ENCODE data around the gene UTS2R.
A peak's percentile ranks its signal among the peaks of the same experiment; 100 is the strongest.
"Not testable (repeated sequence)": the region's sequence is repeated elsewhere in the genome, so short reads cannot be mapped to it uniquely, and the experiment has no call there.

UTS2R gene

DNA sequence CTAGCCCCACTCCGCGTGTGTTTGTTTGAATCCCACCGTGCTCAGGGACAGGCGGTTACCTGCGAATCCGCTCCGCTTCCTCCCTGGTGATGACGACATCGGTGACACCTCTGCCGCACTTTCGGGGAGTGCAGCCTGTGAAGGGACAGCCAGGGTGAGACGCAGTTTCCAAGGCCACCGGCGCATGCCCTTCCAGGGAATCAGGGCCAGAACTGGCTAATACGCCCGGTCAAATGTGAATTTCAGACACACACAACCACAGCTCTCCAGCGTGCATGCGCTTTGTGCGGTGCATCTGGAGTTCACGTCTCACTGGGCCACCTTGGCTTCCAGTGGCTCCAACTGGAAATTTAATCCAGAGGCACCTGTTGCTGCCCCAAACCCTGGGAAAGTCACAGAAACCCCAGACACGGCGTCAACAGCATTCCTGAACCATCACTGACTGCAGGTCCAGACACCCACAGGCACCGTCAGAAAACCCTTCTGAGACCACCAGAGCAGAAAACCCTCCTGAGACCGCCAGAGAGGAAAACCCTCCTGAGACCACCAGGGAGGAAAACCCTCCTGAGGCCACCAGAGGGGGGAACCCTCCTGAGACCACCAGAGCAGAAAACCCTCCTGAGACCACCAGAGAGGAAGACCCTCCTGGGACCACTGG, 40.0 kb downstream of the UTS2R start:
- no peak for DNase-seq
- Histone ChIP-seq H3K27me3 (ENCODE audit: insufficient read depth, low read depth, severe bottlenecking) (no peaks in the 10 kb centered on the region), H3K36me3 (peaks cover 35% of the 10 kb centered on the region), H3K4me3 (ENCODE audit: low read depth, low read length) (no peak overlapping the region), H3K27ac (no peak overlapping the region), H3K9me3 (ENCODE audit: severe bottlenecking) (no peaks in the 10 kb centered on the region)
- no peak for TF ChIP-seq CTCF (IDR thresholded peaks at IDR 0.05; ENCODE audit: low read depth, low read length)

DNA sequence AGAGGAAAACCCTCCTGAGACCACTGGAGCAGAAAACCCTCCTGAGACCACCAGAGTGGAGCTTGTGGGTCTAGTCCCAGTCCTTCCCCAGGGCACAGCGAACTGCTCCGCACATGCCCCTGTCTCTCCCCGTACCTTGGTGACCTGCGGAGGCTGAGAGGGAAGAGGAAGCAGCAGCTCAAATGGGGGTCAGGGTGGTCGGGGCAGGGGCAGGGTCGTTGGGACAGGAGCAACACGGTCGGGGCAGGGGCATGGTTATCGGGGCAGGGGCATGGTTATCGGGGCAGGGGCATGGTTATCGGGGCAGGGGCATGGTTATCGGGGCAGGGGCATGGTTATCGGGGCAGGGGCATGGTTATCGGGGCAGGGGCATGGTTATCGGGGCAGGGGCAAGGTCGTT, 40.5 kb downstream of the UTS2R start:
- DNase-seq; H3K27ac ChIP-seq; H3K9me3 ChIP-seq (ENCODE audit: severe bottlenecking); H3K4me3 ChIP-seq (ENCODE audit: low read depth, low read length); H3K27me3 ChIP-seq (ENCODE audit: insufficient read depth, low read depth, severe bottlenecking): not testable (repeated sequence)
- peaks cover 35% of the 10 kb centered on the region for H3K36me3 ChIP-seq

GRCh38 chr17:82412535-82413520, 41.3 kb downstream of the UTS2R start:
- no peaks in the 10 kb centered on the region for H3K27me3 ChIP-seq (ENCODE audit: insufficient read depth, low read depth, severe bottlenecking)
- H3K4me3 ChIP-seq (ENCODE audit: low read depth, low read length): no peak overlapping the region
- H3K27ac ChIP-seq: no peak overlapping the region
- no peaks in the 10 kb centered on the region for H3K9me3 ChIP-seq (ENCODE audit: severe bottlenecking)
- peaks cover 29% of the 10 kb centered on the region for H3K36me3 ChIP-seq
- no peak for TF ChIP-seq CTCF (IDR thresholded peaks at IDR 0.05; ENCODE audit: low read depth, low read length)
- DNase-seq: no peak

DNA sequence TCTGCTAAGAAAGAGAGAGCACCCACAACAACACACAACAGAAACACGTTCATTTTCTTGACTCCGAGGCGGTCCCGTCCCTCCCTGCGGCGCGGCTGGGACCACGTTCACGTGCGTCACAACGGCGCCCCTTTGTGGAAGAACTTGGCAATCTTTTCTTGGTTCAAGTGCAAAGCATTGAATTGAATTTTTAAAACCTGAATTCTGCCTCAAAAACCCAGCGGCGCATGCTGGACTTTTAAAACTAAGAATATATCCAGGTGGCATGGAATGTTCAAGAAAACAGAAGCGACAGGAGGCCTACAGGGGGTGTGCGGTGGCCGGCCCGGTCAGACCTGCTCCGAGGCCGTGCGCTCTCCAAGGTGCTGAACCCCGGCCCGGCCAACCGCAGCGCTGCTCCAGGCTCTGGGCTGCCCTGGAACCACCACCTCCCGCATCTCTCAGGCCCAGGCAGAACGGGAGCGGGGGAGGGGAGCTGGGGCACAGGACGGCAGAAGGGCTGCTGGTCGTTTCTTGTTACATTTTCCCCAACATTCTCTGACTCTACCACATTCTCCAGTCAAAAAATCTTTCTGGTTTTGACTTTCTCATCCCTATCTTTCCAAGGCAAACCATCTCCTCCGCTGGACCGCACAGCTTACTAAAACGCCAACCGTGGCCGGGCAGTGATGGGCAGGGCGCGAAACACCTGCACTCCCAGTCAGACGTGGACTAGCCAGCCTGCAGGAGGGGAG, 43.1 kb downstream of the UTS2R start:
- Histone ChIP-seq H3K27me3 (ENCODE audit: insufficient read depth, low read depth, severe bottlenecking) (no peaks in the 10 kb centered on the region), H3K4me3 (ENCODE audit: low read depth, low read length) (no peak overlapping the region), H3K36me3 (peaks cover 30% of the 10 kb centered on the region), H3K27ac (peak overlapping the region; percentile 32), H3K9me3 (ENCODE audit: severe bottlenecking) (no peaks in the 10 kb centered on the region)
- DNase-seq: peak; percentile 85
- TF ChIP-seq CTCF (IDR thresholded peaks at IDR 0.05; ENCODE audit: low read depth, low read length): peak; percentile 76

- Histone ChIP-seq H3K4me3 (ENCODE audit: low read depth, low read length) (no peak overlapping the region), H3K36me3 (peaks cover 36% of the 10 kb centered on the region), H3K27ac (peak overlapping the region; percentile 32), H3K27me3 (ENCODE audit: insufficient read depth, low read depth, severe bottlenecking) (no peaks in the 10 kb centered on the region), H3K9me3 (ENCODE audit: severe bottlenecking) (no peaks in the 10 kb centered on the region)
- no peak for TF ChIP-seq CTCF (IDR thresholded peaks at IDR 0.05; ENCODE audit: low read depth, low read length)
- no peak for DNase-seq
Observed at GRCh38 chr17:82415336-82415735, 43.8 kb downstream of the UTS2R start.

DNA sequence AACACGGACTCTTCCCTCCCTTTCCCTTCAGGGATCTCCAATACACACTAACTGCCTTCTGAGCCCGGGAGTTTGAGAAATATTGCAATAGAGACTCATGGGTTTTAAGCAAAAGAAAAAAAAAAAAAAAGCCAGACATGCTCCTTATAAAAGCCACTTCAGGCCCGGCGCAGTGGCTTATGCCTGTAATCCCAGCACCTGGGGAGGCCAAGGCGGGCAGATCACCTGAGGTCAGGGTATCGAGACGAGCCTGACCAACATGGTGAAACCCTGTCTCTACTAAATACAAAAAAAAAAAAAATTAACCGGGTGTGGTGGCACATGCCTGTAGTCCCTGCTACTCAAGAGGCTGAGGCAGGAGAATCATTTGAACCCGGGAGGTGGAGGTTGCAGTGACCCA, 44.2 kb downstream of the UTS2R start:
- TF ChIP-seq CTCF (IDR thresholded peaks at IDR 0.05; ENCODE audit: low read depth, low read length): no peak
- no peaks in the 10 kb centered on the region for H3K27me3 ChIP-seq (ENCODE audit: insufficient read depth, low read depth, severe bottlenecking)
- H3K4me3 ChIP-seq (ENCODE audit: low read depth, low read length): no peak overlapping the region
- H3K36me3 ChIP-seq: peaks cover 41% of the 10 kb centered on the region
- peak; percentile 66 for DNase-seq
- H3K9me3 ChIP-seq (ENCODE audit: severe bottlenecking): no peaks in the 10 kb centered on the region
- peak overlapping the region; percentile 32 for H3K27ac ChIP-seq

Data from WERI-Rb-1 (cell line).